GM12875 (cell line): ENCODE measurements around the gene MAST3.

Experiments
- H3K4me3 ChIP-seq: one replicate; pipeline ENCODE4 v1.5.1; 2011; ENCODE audit warnings: low read depth, low read length, control low read depth
- CTCF ChIP-seq: IDR thresholded peaks from 2 replicates; pipeline ENCODE4 v1.5.1; 2011; ENCODE audit warnings: low read depth, mild to moderate bottlenecking, control low read depth, inconsistent platforms, low read length, moderate library complexity, borderline replicate concordance; ENCODE audit not compliant: insufficient read depth

Gene MAST3

GRCh38 chr19:18112989-18113478 lies 15.5 kb downstream of the MAST3 start:
- peak; percentile 95 for TF ChIP-seq CTCF
- no peak overlapping the region for H3K4me3 ChIP-seq

- no peak for TF ChIP-seq CTCF
- no peak overlapping the region for H3K4me3 ChIP-seq
Observed at GRCh38 chr19:18113827-18114226, 16.2 kb downstream of the MAST3 start.

- TF ChIP-seq CTCF, result no peak
- no peak overlapping the region for H3K4me3 ChIP-seq
Observed at GRCh38 chr19:18114483-18114882, 16.9 kb downstream of the MAST3 start.

- no peak for TF ChIP-seq CTCF
- H3K4me3 ChIP-seq, result no peak overlapping the region
Observed at GRCh38 chr19:18117364-18117691, 19.8 kb downstream of the MAST3 start.

- TF ChIP-seq CTCF, result no peak
- peak overlapping the region; percentile 60 for H3K4me3 ChIP-seq
Observed at GRCh38 chr19:18117692-18118378, 20.3 kb downstream of the MAST3 start.

- TF ChIP-seq CTCF, result no peak
- H3K4me3 ChIP-seq, result peak overlapping the region; percentile 60
Observed at GRCh38 chr19:18118420-18119012, 20.9 kb downstream of the MAST3 start.
